ENCODE data around the gene WDR48. TPM values are rescaled to one million over a fixed set of nuclear protein-coding genes. Genes with fewer than 3 reads are reported as not detected.

The WDR48 gene
- total RNA-seq, 1 donor from 2014 or later, result 30.9 TPM

DNA sequence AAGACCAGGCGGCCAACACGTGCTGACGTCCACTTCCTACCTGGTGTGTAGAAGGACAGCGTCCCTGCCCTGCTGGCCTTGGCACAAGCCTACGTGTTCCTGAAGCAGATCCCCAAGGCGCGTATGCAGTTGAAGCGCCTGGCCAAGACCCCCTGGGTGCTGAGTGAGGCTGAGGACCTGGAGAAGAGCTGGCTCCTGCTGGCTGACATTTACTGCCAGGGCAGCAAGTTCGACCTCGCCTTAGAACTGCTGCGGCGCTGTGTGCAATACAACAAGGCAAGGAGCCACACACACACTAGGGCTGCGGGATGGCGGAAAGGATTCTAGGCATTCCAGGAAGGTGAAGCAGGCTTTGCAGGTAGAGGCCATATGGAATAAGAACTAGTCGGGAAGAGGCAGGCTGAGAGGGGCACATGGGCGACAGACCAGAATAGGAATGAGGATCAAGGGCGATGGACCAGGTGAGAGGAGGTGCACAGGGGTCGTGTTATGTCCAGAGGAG is 85.7 kb downstream of the WDR48 start:
- intact Hi-C loops (cut with micrococcal nuclease), result no loop called here

DNA sequence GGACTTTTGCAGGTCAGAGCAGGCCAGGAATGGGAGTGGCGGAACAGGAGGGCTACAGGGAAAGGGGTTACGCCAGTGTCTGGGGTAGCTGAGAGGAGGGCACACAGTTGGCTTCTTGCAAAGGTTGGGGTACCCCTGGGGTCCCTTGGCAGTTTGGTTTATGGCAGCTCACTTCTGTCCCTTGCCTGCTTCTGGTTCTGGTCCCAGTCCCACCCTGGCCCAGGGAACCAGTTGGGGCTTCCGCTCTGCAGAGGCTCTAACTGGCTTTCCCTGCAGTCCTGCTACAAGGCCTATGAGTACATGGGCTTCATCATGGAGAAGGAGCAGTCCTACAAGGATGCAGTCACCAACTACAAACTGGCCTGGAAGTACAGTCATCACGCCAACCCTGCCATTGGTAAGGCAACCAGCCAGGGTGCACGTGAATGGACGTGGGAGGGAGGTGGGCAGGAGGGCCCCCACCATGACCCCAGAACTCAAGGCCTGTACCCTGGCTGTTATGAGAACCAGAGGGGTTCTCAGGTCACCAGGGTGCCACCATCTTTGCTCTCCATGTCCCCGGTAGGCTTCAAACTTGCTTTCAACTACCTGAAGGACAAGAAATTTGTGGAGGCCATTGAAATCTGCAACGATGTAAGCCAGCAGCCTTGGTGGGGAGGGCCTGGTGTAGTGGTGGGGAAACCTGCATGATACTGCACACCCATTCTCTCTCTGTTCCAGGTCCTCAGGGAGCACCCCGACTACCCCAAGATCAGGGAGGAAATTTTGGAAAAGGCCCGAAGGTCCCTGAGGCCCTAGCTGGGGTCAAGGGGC is 86.4 kb downstream of the WDR48 start:
- intact Hi-C loops (cut with micrococcal nuclease), result no loop called here

DNA sequence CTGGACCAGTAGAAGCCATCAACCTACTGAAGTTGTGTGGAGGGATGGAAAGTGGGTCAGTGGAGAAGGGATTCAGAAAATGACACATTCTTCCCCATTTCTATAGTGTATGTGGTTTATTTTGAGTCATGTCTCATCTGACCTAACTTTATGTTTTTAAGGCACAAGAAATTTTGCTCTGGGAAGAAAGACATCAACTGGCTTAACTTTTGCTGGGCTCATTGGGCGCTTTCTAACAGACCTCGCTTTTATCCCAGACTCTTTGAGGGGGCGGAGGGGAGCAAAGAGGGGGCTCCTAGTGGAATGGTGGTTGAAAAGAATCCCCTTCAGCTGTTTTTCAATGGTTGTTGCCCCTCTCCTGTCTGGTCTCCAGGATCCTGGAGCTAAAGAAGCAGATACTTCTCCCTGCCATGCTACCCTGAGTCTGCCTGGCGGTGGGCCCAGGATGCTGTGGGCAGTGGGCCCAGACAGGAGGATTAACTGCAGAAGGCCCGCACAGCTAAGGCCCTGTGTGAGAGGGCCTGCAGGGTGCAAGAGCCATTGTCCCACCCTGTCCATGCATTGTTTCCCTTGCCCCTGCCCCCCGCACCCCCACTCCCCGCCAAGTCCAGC is 87.1 kb downstream of the WDR48 start:
- intact Hi-C loops (cut with micrococcal nuclease), result no loop called here

DNA sequence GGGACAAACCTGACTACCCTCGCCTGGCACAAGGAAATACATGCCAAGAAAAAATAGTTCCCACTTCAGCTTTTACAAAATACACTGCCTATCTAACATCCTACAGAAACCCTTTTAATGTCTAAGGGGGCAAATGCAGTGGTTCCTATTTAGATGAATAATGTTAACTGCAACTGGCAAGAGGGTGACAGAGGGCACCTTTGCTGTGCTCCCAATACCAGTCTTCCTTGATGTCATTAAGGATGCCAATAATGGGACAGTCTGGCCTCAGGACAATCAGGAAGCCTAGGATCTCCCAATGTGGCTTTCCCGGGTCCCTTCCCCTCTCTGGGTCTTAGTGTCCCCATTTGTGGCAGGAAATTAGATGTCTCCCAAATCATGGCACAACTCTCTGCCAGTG is 87.6 kb downstream of the WDR48 start:
- intact Hi-C loops (cut with micrococcal nuclease), result no loop called here

GRCh38 chr3:39140341-39140971 is 88.6 kb downstream of the WDR48 start:
- intact Hi-C loops (cut with micrococcal nuclease), result no loop called here

DNA sequence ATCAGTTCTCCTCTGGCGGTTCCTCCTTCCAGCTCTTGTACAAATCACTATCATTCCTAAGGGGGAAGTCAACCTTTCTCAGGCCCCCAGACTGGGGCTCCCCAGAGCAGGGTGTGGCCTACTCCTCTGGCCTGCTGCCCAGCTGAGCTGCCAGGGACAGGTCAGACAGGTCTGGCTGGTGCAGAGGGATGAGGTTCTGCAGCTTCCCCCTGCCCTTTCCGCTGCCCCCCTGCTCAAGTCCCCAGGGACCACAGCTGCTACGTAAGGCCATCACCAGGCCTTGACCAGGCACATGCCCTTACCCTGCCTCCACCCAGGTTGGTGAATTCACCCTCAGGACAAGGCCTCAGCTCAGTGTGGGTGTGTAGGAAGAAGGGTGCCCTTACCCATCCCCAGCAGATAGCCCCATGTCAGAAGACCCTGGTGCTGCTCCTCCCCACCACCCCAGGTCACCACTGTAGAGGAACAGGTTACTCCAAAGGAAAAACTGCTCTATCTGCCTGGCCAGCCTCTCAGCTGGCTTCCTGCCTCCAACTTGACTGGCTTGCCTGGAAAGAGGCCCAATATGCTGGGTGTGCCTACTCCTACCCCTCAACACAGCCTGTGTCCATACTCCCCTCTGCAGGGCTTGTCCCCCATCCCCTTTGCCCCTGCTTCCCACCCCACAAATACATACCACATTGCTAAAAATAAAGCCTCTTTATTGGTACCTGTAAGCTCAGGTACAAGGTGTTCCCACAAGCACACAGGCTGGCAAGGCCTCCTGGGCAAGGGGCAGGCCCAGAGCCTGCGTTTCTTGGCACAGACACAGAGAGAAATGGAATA is 89.6 kb downstream of the WDR48 start:
- intact Hi-C loops (cut with micrococcal nuclease), result no loop called here

DNA sequence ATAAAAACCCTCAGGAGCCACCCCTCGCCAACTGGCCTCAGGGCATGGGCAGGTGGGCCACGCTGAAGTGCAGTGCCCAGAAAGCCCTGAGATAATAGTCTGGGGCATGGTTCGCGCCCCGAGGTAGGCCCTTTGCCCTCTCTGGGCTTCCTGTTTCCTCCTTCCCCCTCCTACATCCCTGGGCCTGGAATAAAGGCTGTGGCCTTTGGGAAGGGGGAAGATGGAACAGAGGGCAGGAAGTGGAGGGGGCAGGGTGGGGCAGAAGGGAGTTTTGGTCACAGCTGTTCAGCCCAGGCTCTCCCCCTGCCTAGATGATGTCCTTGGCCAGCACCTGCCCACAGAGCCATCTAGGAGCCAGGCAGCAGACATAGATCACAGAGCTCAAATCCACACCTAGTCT is 90.3 kb downstream of the WDR48 start:
- intact Hi-C loops (cut with micrococcal nuclease), result no loop called here

DNA sequence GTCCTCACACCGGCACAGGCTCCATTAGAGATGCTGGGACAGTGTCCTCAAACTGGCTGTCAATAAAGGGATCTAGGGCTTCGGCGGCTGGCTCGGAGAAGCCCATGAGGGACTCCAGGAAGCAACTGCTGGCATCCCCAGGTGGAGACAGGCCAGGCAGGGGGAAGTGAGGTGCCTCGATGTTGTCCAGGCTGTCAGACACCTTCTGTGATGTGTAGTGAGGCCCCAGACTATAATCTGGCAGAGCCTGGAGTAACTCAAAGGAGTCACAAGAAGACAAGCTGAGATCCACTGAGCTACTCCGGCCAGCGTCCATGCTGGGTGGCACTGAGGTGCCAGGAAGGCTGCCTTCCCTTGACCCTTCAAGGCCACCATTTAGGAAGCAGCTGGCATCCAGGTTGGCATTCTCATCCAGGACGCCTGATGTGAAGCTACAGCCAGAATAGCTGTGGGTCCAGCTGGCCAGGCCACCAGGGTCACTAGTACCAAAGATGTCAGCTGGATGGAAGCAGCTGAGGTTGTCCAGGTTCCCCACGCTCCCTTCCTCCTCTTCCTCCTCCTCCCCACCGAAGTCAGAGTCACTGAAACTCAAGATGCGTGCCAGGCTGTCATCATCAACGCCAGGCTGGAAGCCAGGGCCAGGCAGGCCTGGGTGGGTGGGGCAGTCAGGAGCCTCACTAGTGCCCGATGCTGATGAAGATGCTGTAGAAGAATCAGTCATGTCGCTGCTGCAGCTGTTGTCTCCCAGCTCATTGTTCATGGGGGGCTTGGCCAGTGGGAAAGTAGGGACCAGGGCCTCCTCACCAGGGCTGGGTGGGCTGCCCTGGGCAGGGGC is 91.5 kb downstream of the WDR48 start:
- intact Hi-C loops (cut with micrococcal nuclease), result no loop called here

- intact Hi-C loops (cut with micrococcal nuclease), result no loop called here
Measured at GRCh38 chr3:39144095-39144747, 92.4 kb downstream of the WDR48 start.

DNA sequence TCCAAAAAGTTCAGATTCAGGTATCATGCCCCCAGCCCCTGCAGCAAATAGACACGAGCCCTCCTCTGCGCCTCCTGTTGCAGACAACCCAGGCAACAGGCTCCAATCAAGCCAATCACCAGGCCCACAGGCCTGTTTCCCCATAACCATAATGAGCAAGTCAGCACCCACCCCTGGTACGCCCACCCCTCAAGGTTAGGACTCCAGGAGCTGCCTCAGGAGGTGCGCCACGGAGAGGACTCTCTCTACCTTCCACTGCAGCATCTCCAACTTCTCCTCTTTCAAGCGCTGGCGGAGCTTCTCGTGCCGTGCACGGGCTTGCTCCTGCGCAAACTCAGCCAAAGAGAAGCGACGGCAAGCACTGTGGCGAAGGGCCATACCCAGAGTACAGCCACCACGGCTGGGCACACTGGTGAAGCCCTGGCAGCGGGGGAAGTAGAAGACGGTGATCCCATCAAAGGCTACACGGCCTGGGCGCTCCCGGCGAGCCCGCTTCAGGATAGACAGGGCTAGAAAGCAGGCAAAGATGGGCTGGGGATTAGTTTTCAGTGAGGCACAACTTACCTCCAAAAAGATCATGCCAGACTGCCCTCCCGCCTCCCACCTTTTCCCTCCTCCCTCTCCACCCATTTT is 93.0 kb downstream of the WDR48 start:
- intact Hi-C loops (cut with micrococcal nuclease), result no loop called here

- intact Hi-C loops (cut with micrococcal nuclease), result no loop called here
Measured at GRCh38 chr3:39146083-39146501, 94.3 kb downstream of the WDR48 start.

Other genes starting within 250 kb of the WDR48 start
- gene SCN10A, start 235.8 kb upstream of the WDR48 start, total RNA-seq, result not detected in 2 replicates
- 0.09 TPM in 1 of 2 replicates, not detected in the other for gene SCN11A, start 72 bp upstream of the WDR48 start, total RNA-seq
- 27.2 and 27.4 TPM in 2 replicates for gene GORASP1, start 55.6 kb downstream of the WDR48 start, total RNA-seq
- gene TTC21A, start 55.7 kb downstream of the WDR48 start, total RNA-seq, result 1.7 and 1.8 TPM in 2 replicates
- gene CSRNP1, start 101.6 kb downstream of the WDR48 start, total RNA-seq, result 14.8 and 15.2 TPM in 2 replicates
- gene XIRP1, start 140.6 kb downstream of the WDR48 start, total RNA-seq, result 0.11 and 0.14 TPM in 2 replicates
- 1.8 and 2.1 TPM in 2 replicates for gene CX3CR1, start 228.0 kb downstream of the WDR48 start, total RNA-seq

Measured in T-helper 2 cell treated with Interferon-gamma antibody and Interleukin-4, amounts not matched to agents 100 ng/mL and 5 ng/mL, for 36 hours (primary cell).